GM12878 (cell line): ENCODE results near the gene UPK1B.

Source experiments
- CTCF ChIP-seq, 3 experiments: IDR thresholded peaks in 2 of 3; conservative IDR thresholded peaks in 1 of 3; 2 replicates each; pipeline ENCODE4 v1.5.1; 2011; ENCODE audit warnings: low read depth in 3 of 3, low read length in 3 of 3, mild to moderate bottlenecking in 3 of 3, control low read depth in 2 of 3, moderate library complexity in 2 of 3, inconsistent platforms in 1 of 3, mixed read lengths in 1 of 3; ENCODE audit not compliant: control insufficient read depth in 2 of 3, insufficient read depth in 1 of 3; ENCODE audit errors: extremely low read depth in 1 of 3
- ESRRA ChIP-seq: IDR thresholded peaks from 2 replicates; pipeline ENCODE4 v1.6.1; 2012; ENCODE audit warnings: mild to moderate bottlenecking, low read length, improper control_type of control experiment
- GATAD2B ChIP-seq: fragments of 450-650 bp; conservative IDR thresholded peaks from 2 replicates; pipeline ENCODE4 v1.6.1; 2017; ENCODE audit warnings: low read depth, mild to moderate bottlenecking, moderate library complexity
- JUND ChIP-seq: IDR thresholded peaks from 2 replicates; pipeline ENCODE4 v1.6.1; 2012; ENCODE audit warnings: low read depth, mild to moderate bottlenecking, low read length, improper control_type of control experiment, moderate library complexity
- POLR2AphosphoS2 ChIP-seq: IDR thresholded peaks from 2 replicates; pipeline ENCODE4 v1.6.1; 2011; ENCODE audit warnings: low read depth, mild to moderate bottlenecking, low read length, improper control_type of control experiment, moderate library complexity
- POLR2AphosphoS5 ChIP-seq: IDR thresholded peaks from 2 replicates; pipeline ENCODE4 v1.6.1; 2011; ENCODE audit warnings: mild to moderate bottlenecking, low read length, inconsistent platforms
- TAF1 ChIP-seq: IDR thresholded peaks from 2 replicates; pipeline ENCODE4 v1.6.1; 2011; ENCODE audit warnings: mild to moderate bottlenecking, low read depth, low read length, borderline replicate concordance
- ZBTB11 ChIP-seq: fragments of 450-650 bp; formaldehyde crosslinking; IDR thresholded peaks from 2 replicates; pipeline ENCODE4 v1.5.0; 2022; ENCODE audit warnings: mild to moderate bottlenecking, missing genetic modification characterization
- ZNF24 ChIP-seq: fragments of 450-650 bp; IDR thresholded peaks from 2 replicates; pipeline ENCODE4 v1.6.1; 2017; ENCODE audit warnings: antibody characterized with exemption, mild to moderate bottlenecking

GRCh38 chr3:119237299-119237698 is 63.9 kb downstream of the UPK1B start:
- TF ChIP-seq CTCF (IDR thresholded peaks at IDR 0.05 in 2 of 3, conservative IDR thresholded peaks at IDR 0.05 in 1 of 3; ENCODE audit: control insufficient read depth in 2 of 3, extremely low read depth in 1 of 3, insufficient read depth in 1 of 3, low read depth in 3 of 3, low read length in 3 of 3), result no peak
- TF ChIP-seq POLR2AphosphoS5, result no peak
- TF ChIP-seq ZNF24, result no peak
- no peak for TF ChIP-seq JUND
- TF ChIP-seq POLR2AphosphoS2, result no peak
- TF ChIP-seq TAF1, result no peak
- TF ChIP-seq ESRRA, result no peak
- TF ChIP-seq ZBTB11 (CRISPR knock-in tag), result no peak
- no peak for TF ChIP-seq GATAD2B
